ENCODE results near the gene SLU7. TPM values are rescaled to one million over a fixed set of nuclear protein-coding genes. Genes with fewer than 3 reads are reported as not detected.
A peak's percentile ranks its signal among the peaks of the same experiment; 100 is the strongest.

Gene SLU7
- total RNA-seq (2021; ENCODE audit: unreplicated experiment) (43.6 TPM), Bru-seq, nascent RNA (percentile 88 among the genes with signal in this experiment), BruChase-seq, experiment 1, labeled RNA remaining after a 6-hour chase (percentile 90 among the genes with signal in this experiment), BruChase-seq, experiment 2, labeled RNA remaining after a 2-hour chase (percentile 85 among the genes with signal in this experiment)
- 32.3 and 47.5 TPM in 2 replicates for polyA plus RNA-seq (2012)
- long read RNA-seq, partial matches to known transcripts: 25 of 33 reads
- long read RNA-seq, other reads (novel, unspliced or antisense): 4 of 33 reads

GRCh38 chr5:160418561-160419457 is at the start of gene SLU7:
TSS of gene SLU7 (minus strand) at chr5:160419081. CDS start at chr5:160415294, 3,787 bp downstream.
- POLR2A ChIA-PET: interaction anchor here (0.7 to 1.0 kb wide), 3 partner anchors 20 to 1101 kb away, joined by 3 read pairs; no protein-coding TSS in a partner anchor
- intact Hi-C loops (cut with micrococcal nuclease): no loop called here
- Histone ChIP-seq H3K4me1 (ENCODE audit: control insufficient read depth in 1 of 2, insufficient read depth in 2 of 2, low read length in 2 of 2) (peaks cover 8 to 27% of the 10 kb centered on the region in 2 experiments; a peak in 3 of 4 replicates), H3K27me3 (ENCODE audit: insufficient read depth, low read length) (no peaks in the 10 kb centered on the region), H3K9me2 (ENCODE audit: insufficient read depth) (no peaks in the 10 kb centered on the region), H2AFZ (ENCODE audit: low read depth, low read length, poor library complexity, severe bottlenecking) (peak within 1 kb of the TSS; percentile 44), H3K9ac (ENCODE audit: low read length) (peak within 1 kb of the TSS; percentile 78), H4K20me1 (ENCODE audit: insufficient read depth) (no peaks in the 10 kb centered on the region), H3K79me2 (ENCODE audit: insufficient read depth, low read length) (peaks cover 46% of the 10 kb centered on the region), H3K27ac (ENCODE audit: low read depth, low read length) (peak within 1 kb of the TSS; percentile 50; the same call in 1 of the 2 replicates), H3K36me3 (ENCODE audit: control insufficient read depth in 1 of 2, insufficient read depth in 2 of 2, low read length in 2 of 2) (peaks cover 9 to 12% of the 10 kb centered on the region in 2 experiments; a peak in 3 of 4 replicates), H3K9me3 (ENCODE audit: control insufficient read depth in 1 of 2, insufficient read depth in 1 of 2, low read depth in 1 of 2, low read length in 2 of 2) (no peaks in the 10 kb centered on the region), H3K4me2 (ENCODE audit: low read length) (peak within 1 kb of the TSS; percentile 89), H3K4me3 (replicated peaks in 1 of 2; ENCODE audit: low read depth in 1 of 2, low read length in 2 of 2) (peak within 1 kb of the TSS; percentile 85 to 93)
- CTCF ChIA-PET: interaction anchor here (2.2 kb wide), 1 partner anchor 20 kb away, joined by 21 read pairs; no protein-coding TSS in a partner anchor
- TSS peak; percentile 84 for BruUV-seq (replicated peaks)
- DNase-seq (ENCODE audit: low read depth, low spot score) (peak; percentile 86), ATAC-seq (peak; percentile 81)
- RAD21 ChIA-PET (ENCODE audit: low non-redundant PET in 1 of 2, low total read pairs in 2 of 2, uncharacterized antibody in 2 of 2, unreplicated experiment in 2 of 2): interaction anchor here in 1 of 2 experiments (0.7 kb wide), 1 partner anchor 28 kb away, joined by 3 read pairs; no protein-coding TSS in a partner anchor
- no peak for TF ChIP-seq SRF (IDR thresholded peaks at IDR 0.05; ENCODE audit: low read depth)
- no peak for TF ChIP-seq SP1 (IDR thresholded peaks at IDR 0.05; ENCODE audit: low read depth)
- TF ChIP-seq YY1 (IDR thresholded peaks at IDR 0.05; ENCODE audit: extremely low read depth, insufficient replicate concordance, low read depth, low read length): no peak
- no peak for TF ChIP-seq FOSL1 (IDR thresholded peaks at IDR 0.05; ENCODE audit: low read depth)
- TF ChIP-seq ZNF274 (IDR thresholded peaks at IDR 0.05; ENCODE audit: low read depth, low read length): no peak
- TF ChIP-seq REST (IDR thresholded peaks at IDR 0.05; ENCODE audit: low read depth): no peak
- peak; percentile 72 for TF ChIP-seq POLR2A (IDR thresholded peaks at IDR 0.05; ENCODE audit: borderline replicate concordance, extremely low read depth, insufficient read depth, insufficient read length)
- no peak for TF ChIP-seq TCF7L2 (IDR thresholded peaks at IDR 0.05; ENCODE audit: borderline replicate concordance, extremely low read depth, insufficient read depth, insufficient read length)
- no peak for TF ChIP-seq CTCF (IDR thresholded peaks at IDR 0.05 in 2 of 3, conservative IDR thresholded peaks at IDR 0.05 in 1 of 3; ENCODE audit: borderline replicate concordance in 1 of 3, insufficient read depth in 1 of 3, low read depth in 2 of 3, low read length in 2 of 3)
- peak; percentile 57; the same call in 1 of the 2 replicates for TF ChIP-seq MAX (IDR thresholded peaks at IDR 0.05)
- TF ChIP-seq CEBPB (IDR thresholded peaks at IDR 0.05; ENCODE audit: low read depth): no peak
- peak; percentile 45 for TF ChIP-seq ZFX (IDR thresholded peaks at IDR 0.05)
- TF ChIP-seq ZBTB33 (IDR thresholded peaks at IDR 0.05; ENCODE audit: extremely low read depth, insufficient replicate concordance, low read length): peak; percentile 95
- TF ChIP-seq SIN3A (IDR thresholded peaks at IDR 0.05; ENCODE audit: low read depth): peak; percentile 88
- TF ChIP-seq EZH2 (IDR thresholded peaks at IDR 0.05): no peak
- no peak for TF ChIP-seq RAD21 (IDR thresholded peaks at IDR 0.05; ENCODE audit: low read depth)
